Mesodermal cell (in vitro differentiated cells): Measurements from ENCODE around the gene MINDY4.
A peak's percentile ranks its signal among the peaks of the same experiment; 100 is the strongest.

Experiments
- H3K27ac ChIP-seq: 2 replicates; pipeline ENCODE4 v1.7.0; 2013; ENCODE audit warnings: mild to moderate bottlenecking, low read depth, low read length, moderate library complexity; ENCODE audit not compliant: severe bottlenecking
- H3K36me3 ChIP-seq: 2 replicates; pipeline ENCODE4 v1.7.1; 2013; ENCODE audit warnings: mild to moderate bottlenecking, low read length, moderate library complexity; ENCODE audit not compliant: control insufficient read depth, insufficient read depth
- H3K4me1 ChIP-seq: one replicate; pipeline ENCODE4 v1.7.1; 2013; ENCODE audit warnings: mild to moderate bottlenecking, low read length; ENCODE audit not compliant: insufficient read depth, control insufficient read depth, poor library complexity, severe bottlenecking
- H3K4me3 ChIP-seq: 2 replicates; pipeline ENCODE4 v1.7.0; 2013; ENCODE audit warnings: low read length, control low read depth, mild to moderate bottlenecking; ENCODE audit not compliant: insufficient read depth, poor library complexity, severe bottlenecking; ENCODE audit errors: extremely low read depth
- H3K9me3 ChIP-seq: 2 replicates; pipeline ENCODE4 v1.7.1; 2013; ENCODE audit warnings: mild to moderate bottlenecking, low read length, moderate library complexity; ENCODE audit not compliant: control insufficient read depth
- WGBS, 2 experiments: methylation state at CpG; one replicate each; pipeline ENCODE4 v1.1.5; 2013; ENCODE audit warnings: missing lambda C conversion rate in 2 of 2; ENCODE audit not compliant: insufficient coverage in 2 of 2; 5-methylcytosine and 5-hydroxymethylcytosine counted together

Gene MINDY4

DNA sequence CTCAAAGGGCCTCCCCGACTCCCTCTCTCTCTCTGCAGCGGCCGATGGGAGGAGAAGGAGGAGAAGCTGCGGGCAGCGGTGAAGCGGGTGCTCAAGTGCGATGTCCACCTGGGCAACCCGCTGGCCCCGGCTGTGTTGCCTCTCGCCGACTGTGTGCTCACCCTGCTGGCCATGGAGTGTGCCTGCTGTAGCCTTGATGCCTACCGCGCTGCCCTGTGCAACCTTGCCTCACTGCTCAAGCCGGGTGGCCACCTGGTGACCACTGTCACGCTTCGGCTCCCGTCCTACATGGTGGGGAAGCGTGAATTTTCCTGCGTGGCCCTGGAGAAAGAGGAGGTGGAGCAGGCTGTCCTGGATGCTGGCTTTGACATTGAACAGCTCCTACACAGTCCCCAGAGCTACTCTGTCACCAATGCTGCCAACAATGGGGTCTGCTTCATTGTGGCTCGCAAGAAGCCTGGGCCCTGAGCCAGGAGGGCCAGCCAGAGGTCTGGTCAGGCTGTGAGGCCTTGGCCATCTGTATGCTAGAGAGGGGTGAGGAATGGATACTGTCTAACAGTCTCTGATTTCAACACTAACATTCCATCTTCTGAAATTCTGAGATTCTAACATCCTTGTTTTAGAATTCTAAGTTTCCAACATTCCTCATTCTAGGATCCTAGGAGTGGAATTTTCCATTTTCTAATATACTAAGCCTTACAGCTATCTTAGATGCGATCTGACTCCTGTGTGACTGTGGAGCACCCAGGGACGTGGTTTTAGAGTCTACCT lies 15.6 kb upstream of the MINDY4 start:
- H3K36me3 ChIP-seq = no peaks in the 10 kb centered on the region
- no peak overlapping the region for H3K4me3 ChIP-seq
- 93 to 97% methylated on average over 16 to 20 of the region's 22 CpGs for WGBS, 2 experiments
- peaks cover 12% of the 10 kb centered on the region for H3K4me1 ChIP-seq
- no peaks in the 10 kb centered on the region for H3K9me3 ChIP-seq
- no peak overlapping the region for H3K27ac ChIP-seq

- 89 to 92% methylated on average over 4 to 5 of the region's 6 CpGs for WGBS, 2 experiments
Measured at GRCh38 chr7:30757342-30757692, 13.9 kb upstream of the MINDY4 start.

DNA sequence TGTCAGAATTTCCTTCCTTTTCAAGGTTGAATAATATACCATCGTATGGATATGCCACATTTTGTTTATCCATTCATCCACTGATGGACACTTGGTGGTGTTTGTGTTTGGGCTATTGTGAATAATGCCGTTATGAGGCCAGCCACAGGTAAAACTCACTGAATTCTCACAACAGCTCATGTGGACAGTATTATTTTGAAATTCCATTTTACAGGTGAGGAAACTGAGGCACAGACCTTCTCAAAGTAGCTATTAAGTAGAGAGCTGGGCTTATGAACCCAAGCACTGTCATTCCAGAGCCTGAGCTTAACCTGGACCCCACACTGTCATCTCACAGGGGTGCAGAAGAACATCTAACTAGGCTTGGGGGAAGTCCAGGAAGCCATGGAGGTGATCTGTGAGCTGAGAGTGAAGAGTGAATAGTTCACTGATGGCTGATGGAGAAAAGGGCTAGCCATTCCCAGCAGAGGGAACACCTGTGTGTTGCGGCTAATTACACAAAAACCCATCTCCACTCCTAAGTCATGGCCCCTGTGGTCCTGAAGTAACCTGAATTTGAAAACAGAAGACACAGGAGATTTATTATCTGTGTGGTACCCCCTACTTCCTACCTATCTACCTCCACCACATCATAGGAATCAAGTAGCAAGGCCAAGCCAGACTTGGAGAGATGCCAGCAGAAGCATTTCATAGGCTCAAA lies 10.6 kb upstream of the MINDY4 start:
- WGBS, 2 experiments = 100% methylated on average over 1 of the region's 3 CpGs; no CpG with 5 or more reads in 1 of the 2 experiments
- Histone ChIP-seq H3K27ac (no peak overlapping the region), H3K4me1 (peaks cover 7% of the 10 kb centered on the region), H3K9me3 (no peaks in the 10 kb centered on the region), H3K36me3 (no peaks in the 10 kb centered on the region), H3K4me3 (no peak overlapping the region)

More at GRCh38 chr7:30757342-30757692, 13.9 kb upstream of the MINDY4 start:
- H3K4me3 ChIP-seq = no peak overlapping the region
- H3K9me3 ChIP-seq = no peaks in the 10 kb centered on the region
- H3K27ac ChIP-seq = no peak overlapping the region
- no peaks in the 10 kb centered on the region for H3K36me3 ChIP-seq
- peaks cover 8% of the 10 kb centered on the region for H3K4me1 ChIP-seq

GRCh38 chr7:30761214-30762156 lies 9.7 kb upstream of the MINDY4 start:
- H3K4me1 ChIP-seq = peaks cover 6% of the 10 kb centered on the region
- peak overlapping the region; percentile 16 for H3K27ac ChIP-seq
- H3K9me3 ChIP-seq = no peaks in the 10 kb centered on the region
- H3K36me3 ChIP-seq = no peaks in the 10 kb centered on the region
- no peak overlapping the region for H3K4me3 ChIP-seq
- WGBS, 2 experiments = 90 to 93% methylated on average over 8 to 11 of the region's 13 CpGs

DNA sequence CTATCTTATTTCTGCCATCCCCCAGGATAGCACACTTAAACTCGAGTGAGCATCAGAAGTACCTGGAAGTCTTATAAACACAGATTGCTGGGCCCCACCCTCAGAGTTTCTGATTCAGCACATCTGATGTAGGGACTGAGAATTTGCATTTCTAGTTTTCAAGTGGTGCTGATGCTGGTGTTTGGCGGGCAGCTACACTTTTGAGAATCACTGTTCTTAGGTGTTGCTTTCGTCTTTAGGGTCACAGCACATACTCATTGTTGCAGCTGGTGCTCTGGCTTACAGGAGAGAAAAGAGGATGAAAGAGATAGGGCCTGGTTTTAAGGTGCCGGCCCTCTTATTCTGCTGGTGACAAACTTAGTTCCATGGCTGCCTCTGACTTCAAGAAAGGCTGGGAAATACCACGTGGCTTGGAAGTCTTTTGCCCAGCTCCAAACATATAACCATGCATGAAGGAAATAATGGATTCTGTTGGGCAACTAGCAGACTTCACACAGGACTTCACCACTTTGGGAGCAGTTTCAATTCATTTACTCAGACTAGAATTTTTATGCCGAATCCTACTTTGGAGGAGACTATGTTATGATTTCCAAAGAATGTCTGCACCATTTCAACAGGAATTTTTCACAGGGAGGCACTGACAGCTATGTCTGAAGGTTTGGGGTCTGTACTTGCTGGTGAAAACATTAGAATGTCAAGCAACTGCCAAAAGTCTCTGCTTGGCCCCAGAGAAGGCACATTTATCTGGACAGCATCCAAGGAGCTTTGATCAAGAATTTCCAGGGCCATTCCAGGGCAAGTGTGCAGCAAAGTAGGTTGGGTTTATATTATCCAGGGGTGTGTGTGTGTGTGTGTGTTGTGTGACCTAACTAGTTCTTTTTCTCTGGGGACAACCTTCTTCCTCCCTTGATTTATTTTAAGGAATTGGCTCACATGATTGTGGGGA lies 6.9 kb upstream of the MINDY4 start:
- Histone ChIP-seq H3K4me3 (no peak overlapping the region), H3K9me3 (no peaks in the 10 kb centered on the region), H3K4me1 (peaks cover 6% of the 10 kb centered on the region), H3K36me3 (no peaks in the 10 kb centered on the region), H3K27ac (no peak overlapping the region)
- 90 to 91% methylated on average over 4 of the region's 6 CpGs for WGBS, 2 experiments

- WGBS, 2 experiments = 90% methylated on average over 1 of the region's 2 CpGs; no CpG with 5 or more reads in 1 of the 2 experiments
- Histone ChIP-seq H3K36me3 (no peaks in the 10 kb centered on the region), H3K9me3 (no peaks in the 10 kb centered on the region), H3K27ac (no peak overlapping the region), H3K4me1 (peaks cover 6% of the 10 kb centered on the region), H3K4me3 (no peak overlapping the region)
Measured at GRCh38 chr7:30765408-30765807, 5.8 kb upstream of the MINDY4 start.

- no peak overlapping the region for H3K27ac ChIP-seq
- H3K36me3 ChIP-seq = no peaks in the 10 kb centered on the region
- no peaks in the 10 kb centered on the region for H3K9me3 ChIP-seq
- H3K4me3 ChIP-seq = peak overlapping the region; percentile 72
- 56 to 60% methylated on average over 9 of the region's 9 CpGs for WGBS, 2 experiments
- H3K4me1 ChIP-seq = peaks cover 3% of the 10 kb centered on the region
Measured at GRCh38 chr7:30770845-30771173, 408 bp upstream of the MINDY4 start.

GRCh38 chr7:30771880-30772425 lies 736 bp downstream of the MINDY4 start:
- peaks cover 2% of the 10 kb centered on the region for H3K36me3 ChIP-seq
- peak overlapping the region; percentile 72 for H3K4me3 ChIP-seq
- peak overlapping the region; percentile 85 for H3K27ac ChIP-seq
- H3K4me1 ChIP-seq = peaks cover 3% of the 10 kb centered on the region
- no peaks in the 10 kb centered on the region for H3K9me3 ChIP-seq
- 2 to 26% methylated on average over 5 to 8 of the region's 15 CpGs for WGBS, 2 experiments

GRCh38 chr7:30772984-30773383 lies 1.8 kb downstream of the MINDY4 start:
- 89 to 95% methylated on average over 5 to 6 of the region's 6 CpGs for WGBS, 2 experiments
- Histone ChIP-seq H3K4me1 (peaks cover 3% of the 10 kb centered on the region), H3K9me3 (no peaks in the 10 kb centered on the region), H3K27ac (no peak overlapping the region), H3K36me3 (peaks cover 2% of the 10 kb centered on the region), H3K4me3 (no peak overlapping the region)
